Small intestine (tissue), 16 donors: ENCODE data around the gene CPVL. TPM values are rescaled to one million over a fixed set of nuclear protein-coding genes. Genes with fewer than 3 reads are reported as not detected.

Source experiments
- DNase-seq, 2 donors: peaks; one replicate each; pipeline versions ENCODE4 v3.0.0 to v3.0.0-alpha.2; 2013
- FAIRE-seq: peaks from 2 replicates; lab custom pipeline; 2012; peaks lifted over from hg19 to GRCh38; lab: Jason Lieb, UNC
- H3K27ac ChIP-seq, 3 donors: one replicate each; pipeline ENCODE4 v1.5.1; 2013; ENCODE audit warnings: low read length in 2 of 3, mild to moderate bottlenecking in 2 of 3, control low read depth in 1 of 3, inconsistent platforms in 1 of 3, low read depth in 1 of 3, moderate library complexity in 1 of 3
- H3K27me3 ChIP-seq, 3 donors: one replicate each; pipeline ENCODE4 v1.6.1; 2013; ENCODE audit warnings: low read length in 3 of 3, inconsistent platforms in 1 of 3; ENCODE audit not compliant: control insufficient read depth in 3 of 3, insufficient read depth in 3 of 3
- H3K36me3 ChIP-seq, 3 donors: one replicate each; pipeline ENCODE4 v1.6.1; 2013; ENCODE audit warnings: low read length in 3 of 3, inconsistent platforms in 1 of 3, low read depth in 1 of 3, mild to moderate bottlenecking in 1 of 3, moderate library complexity in 1 of 3; ENCODE audit not compliant: control insufficient read depth in 3 of 3, insufficient read depth in 2 of 3
- H3K4me1 ChIP-seq, 3 donors: one replicate each; pipeline ENCODE4 v1.6.1; 2013; ENCODE audit warnings: low read length in 2 of 3, inconsistent platforms in 1 of 3, low read depth in 1 of 3, mild to moderate bottlenecking in 1 of 3, moderate library complexity in 1 of 3; ENCODE audit not compliant: control insufficient read depth in 3 of 3, insufficient read depth in 2 of 3
- H3K4me3 ChIP-seq, 3 donors: one replicate each; pipeline ENCODE4 v1.5.1; 2013; ENCODE audit warnings: low read length in 3 of 3, control low read depth in 1 of 3, inconsistent platforms in 1 of 3, low read depth in 1 of 3, mild to moderate bottlenecking in 1 of 3, moderate library complexity in 1 of 3
- H3K9me3 ChIP-seq, 2 donors: one replicate each; pipeline ENCODE4 v1.6.1; 2013; ENCODE audit warnings: low read depth in 1 of 2, low read length in 1 of 2; ENCODE audit not compliant: control insufficient read depth in 2 of 2, insufficient read depth in 1 of 2
- WGBS, 3 donors: extraction: QIAGEN DNeasy Blood & Tissue Kit; methylation state at CpG; one replicate each; pipeline ENCODE4 v1.1.7; 2013; 5-methylcytosine and 5-hydroxymethylcytosine counted together
- long read RNA-seq, 10 donors: transcript quantifications; one replicate each; lab custom pipeline, GENCODE V29; 2026
- polyA plus RNA-seq, 4 donors: library from polyadenylated mRNA; stranded (reverse) in 3 of 4; unstranded in 1 of 4; fragments of 200-250 nt in 3 of 4; fragments of 120-200 nt in 1 of 4; gene quantifications; one replicate each; pipeline versions ENCODE4 v1.2.1 to v1.2.3, GENCODE V29; 2013
- donor health status: healthy with polysubstance abuse.
- donor health status: control.
- donor health status: control.
- donor health status: Bipolar disorder and iron deficiency.
- donor health status: healthy.

The CPVL gene
- 100 to 1,000 TPM in 1 of 4 donors, 10 to 100 TPM in 1, 1 to 10 TPM in 2; 1.8 to 320 (median 11.2) TPM for polyA plus RNA-seq
- long read RNA-seq, donor 1, transcript CPVL-202 (13 exons, 1,739 nt): minor isoform, 10 of 540 reads
- long read RNA-seq, donor 1, transcript CPVL-201 (13 exons, 2,091 nt): major isoform, 241 of 540 reads
- long read RNA-seq, donor 1, partial matches to known transcripts: 262 of 540 reads
- long read RNA-seq, donor 1, other reads (novel, unspliced or antisense): 27 of 540 reads
- long read RNA-seq, donor 2, transcript CPVL-201 (13 exons, 2,091 nt): major isoform, 26 of 26 reads
- long read RNA-seq, donor 2, partial matches to known transcripts: 0 of 26 reads
- long read RNA-seq, donor 2, other reads (novel, unspliced or antisense): 0 of 26 reads
- long read RNA-seq, donor 3, transcript CPVL-201 (13 exons, 2,091 nt): major isoform, 34 of 149 reads
- long read RNA-seq, donor 3, partial matches to known transcripts: 112 of 149 reads
- long read RNA-seq, donor 3, other reads (novel, unspliced or antisense): 0 of 149 reads
- long read RNA-seq, donor 4: 0 reads
- long read RNA-seq, donor 5, transcript CPVL-201 (13 exons, 2,091 nt): major isoform, 8 of 66 reads
- long read RNA-seq, donor 5, partial matches to known transcripts: 58 of 66 reads
- long read RNA-seq, donor 5, other reads (novel, unspliced or antisense): 0 of 66 reads
- long read RNA-seq, donor 6, transcript CPVL-201 (13 exons, 2,091 nt): major isoform, 60 of 105 reads
- long read RNA-seq, donor 6, partial matches to known transcripts: 36 of 105 reads
- long read RNA-seq, donor 6, other reads (novel, unspliced or antisense): 7 of 105 reads
- long read RNA-seq, donor 7, transcript CPVL-201 (13 exons, 2,091 nt): major isoform, 27 of 42 reads
- long read RNA-seq, donor 7, partial matches to known transcripts: 13 of 42 reads
- long read RNA-seq, donor 7, other reads (novel, unspliced or antisense): 0 of 42 reads
- long read RNA-seq, donor 8: 0 reads
- long read RNA-seq, donor 9, transcript CPVL-201 (13 exons, 2,091 nt): major isoform, 29 of 29 reads
- long read RNA-seq, donor 9, partial matches to known transcripts: 0 of 29 reads
- long read RNA-seq, donor 9, other reads (novel, unspliced or antisense): 0 of 29 reads
- long read RNA-seq, donor 10, transcript CPVL-201 (13 exons, 2,091 nt): major isoform, 15 of 27 reads
- long read RNA-seq, donor 10, partial matches to known transcripts: 11 of 27 reads
- long read RNA-seq, donor 10, other reads (novel, unspliced or antisense): 0 of 27 reads

GRCh38 chr7:29146057-29146706, at the start of gene CPVL:
TSS of gene CPVL (minus strand) at chr7:29146537. CDS start at chr7:29121061, 25,476 bp downstream.
- Histone ChIP-seq H3K36me3 (no peaks in the 10 kb centered on the region), H3K27ac (peak within 1 kb of the TSS in 2 of 3 donors; percentile 34 to 78), H3K4me1 (peaks cover 0 to 31% (median 3%) of the 10 kb centered on the region in 3 donors), H3K27me3 (peaks cover 0 to 2% (median 0%) of the 10 kb centered on the region in 3 donors), H3K9me3 (no peaks in the 10 kb centered on the region), H3K4me3 (peak within 1 kb of the TSS in 2 of 3 donors; percentile 38 to 67)
- FAIRE-seq (no peak), DNase-seq (peak; percentile 21 to 80)
- 1 to 2% (median 2%) methylated on average over 42 of the region's 42 CpGs for WGBS, 3 donors

- Histone ChIP-seq H3K27me3 (peaks cover 0 to 4% (median 0%) of the 10 kb centered on the region in 3 donors), H3K9me3 (no peaks in the 10 kb centered on the region), H3K4me1 (peaks cover 2 to 13% (median 4%) of the 10 kb centered on the region in 3 donors), H3K36me3 (peaks cover 0 to 2% (median 0%) of the 10 kb centered on the region in 3 donors), H3K4me3 (peak within 1 kb of the TSS; percentile 59 to 90 (median 88)), H3K27ac (peak within 1 kb of the TSS; percentile 74 to 87 (median 76))
- DNase-seq: peak; percentile 79 to 92
- FAIRE-seq: no peak
- 0 to 1% (median 1%) methylated on average over 78 to 89 of the region's 89 CpGs for WGBS, 3 donors
These were observed 48.5 kb upstream of the CPVL start, which contains the start of gene CHN2 for GRCh38 chr7:29194594-29195427. TSS of gene CHN2 (plus strand) at chr7:29194775.

GRCh38 chr7:29194206-29194593, 47.9 kb upstream of the CPVL start:
- DNase-seq: no peak
- Histone ChIP-seq H3K4me1 (peaks cover 2 to 16% (median 4%) of the 10 kb centered on the region in 3 donors), H3K4me3 (peak overlapping the region; percentile 59 to 90 (median 88)), H3K27me3 (peaks cover 0 to 4% (median 0%) of the 10 kb centered on the region in 3 donors), H3K9me3 (no peaks in the 10 kb centered on the region), H3K27ac (peak overlapping the region; percentile 74 to 87 (median 76)), H3K36me3 (no peaks in the 10 kb centered on the region)
- WGBS, 3 donors: 1 to 12% (median 4%) methylated on average over 24 to 40 of the region's 40 CpGs
- no peak for FAIRE-seq

GRCh38 chr7:29193316-29194205, 47.2 kb upstream of the CPVL start:
- Histone ChIP-seq H3K27ac (no peak overlapping the region), H3K4me3 (peak overlapping the region; percentile 33 to 88 (median 59)), H3K9me3 (no peaks in the 10 kb centered on the region), H3K36me3 (no peaks in the 10 kb centered on the region), H3K27me3 (peaks cover 0 to 4% (median 0%) of the 10 kb centered on the region in 3 donors), H3K4me1 (peaks cover 2 to 16% (median 4%) of the 10 kb centered on the region in 3 donors)
- DNase-seq (peak; percentile 18 to 53), FAIRE-seq (no peak)
- 20 to 34% (median 31%) methylated on average over 26 of the region's 26 CpGs for WGBS, 3 donors

- Histone ChIP-seq H3K4me1 (peaks cover 2 to 16% (median 4%) of the 10 kb centered on the region in 3 donors), H3K36me3 (no peaks in the 10 kb centered on the region), H3K27me3 (peaks cover 0 to 4% (median 0%) of the 10 kb centered on the region in 3 donors), H3K9me3 (no peaks in the 10 kb centered on the region), H3K4me3 (no peak overlapping the region), H3K27ac (no peak overlapping the region)
- FAIRE-seq (no peak), DNase-seq (no peak)
- 88 to 94% (median 90%) methylated on average over 8 of the region's 8 CpGs for WGBS, 3 donors
These were observed 46.5 kb upstream of the CPVL start for GRCh38 chr7:29192811-29193210.

- Histone ChIP-seq H3K36me3 (no peaks in the 10 kb centered on the region), H3K4me3 (no peak overlapping the region), H3K27me3 (peaks cover 0 to 4% (median 0%) of the 10 kb centered on the region in 3 donors), H3K4me1 (peaks cover 2 to 16% (median 4%) of the 10 kb centered on the region in 3 donors), H3K9me3 (no peaks in the 10 kb centered on the region), H3K27ac (no peak overlapping the region)
- DNase-seq: no peak
- WGBS, 3 donors: 84 to 89% (median 87%) methylated on average over 1 of the region's 1 CpG
- FAIRE-seq: no peak
These were observed 46.0 kb upstream of the CPVL start for GRCh38 chr7:29192323-29192722.
